HG03108 (cell line): Measurements from ENCODE around the gene TRAPPC3.

Experiments used
- ATAC-seq: cut with Tn5 transposase; IDR thresholded peaks from one replicate; pipeline ENCODE4 v1.9.1; 2021; ENCODE audit warnings: moderate library complexity; ENCODE audit not compliant: unreplicated experiment

TRAPPC3 gene

DNA sequence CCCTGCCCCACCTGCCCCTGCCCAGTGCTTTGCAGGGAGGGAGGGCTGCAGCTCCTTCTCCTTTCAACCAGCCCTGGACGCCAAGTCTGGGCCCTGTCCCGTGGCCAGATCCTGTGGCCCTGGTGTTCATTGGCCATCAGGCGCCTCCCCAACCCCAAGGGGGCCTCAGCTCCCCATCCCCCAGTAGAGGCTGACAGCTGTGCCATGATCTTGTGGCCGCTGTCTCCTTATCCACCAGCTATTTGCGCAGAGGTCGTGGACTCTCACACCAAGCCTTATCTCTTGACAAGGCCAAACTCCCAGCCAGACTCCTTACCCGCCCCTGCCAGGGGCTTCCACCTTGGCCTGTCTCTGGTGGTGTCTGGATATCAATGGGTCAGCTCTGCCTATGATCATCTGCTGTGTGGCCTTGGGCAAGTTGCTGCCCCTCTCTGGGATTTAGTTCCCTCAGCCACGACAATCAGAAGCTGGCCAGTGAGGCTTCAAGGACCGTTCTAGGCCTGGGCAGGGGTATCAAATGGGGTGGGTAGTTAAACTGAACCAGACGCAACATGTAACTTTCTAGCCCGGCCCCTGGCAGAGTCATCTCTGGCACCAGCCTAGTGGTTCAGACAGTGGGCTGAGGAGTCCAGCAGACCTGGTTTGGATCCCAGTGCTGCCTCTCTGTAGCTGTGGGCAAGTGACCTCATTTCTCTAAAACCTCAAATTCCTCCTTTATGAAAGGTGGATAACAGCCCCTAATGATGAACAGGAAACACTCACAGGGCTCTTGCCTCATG, 21.0 kb downstream of the TRAPPC3 start:
- ATAC-seq, result no peak

DNA sequence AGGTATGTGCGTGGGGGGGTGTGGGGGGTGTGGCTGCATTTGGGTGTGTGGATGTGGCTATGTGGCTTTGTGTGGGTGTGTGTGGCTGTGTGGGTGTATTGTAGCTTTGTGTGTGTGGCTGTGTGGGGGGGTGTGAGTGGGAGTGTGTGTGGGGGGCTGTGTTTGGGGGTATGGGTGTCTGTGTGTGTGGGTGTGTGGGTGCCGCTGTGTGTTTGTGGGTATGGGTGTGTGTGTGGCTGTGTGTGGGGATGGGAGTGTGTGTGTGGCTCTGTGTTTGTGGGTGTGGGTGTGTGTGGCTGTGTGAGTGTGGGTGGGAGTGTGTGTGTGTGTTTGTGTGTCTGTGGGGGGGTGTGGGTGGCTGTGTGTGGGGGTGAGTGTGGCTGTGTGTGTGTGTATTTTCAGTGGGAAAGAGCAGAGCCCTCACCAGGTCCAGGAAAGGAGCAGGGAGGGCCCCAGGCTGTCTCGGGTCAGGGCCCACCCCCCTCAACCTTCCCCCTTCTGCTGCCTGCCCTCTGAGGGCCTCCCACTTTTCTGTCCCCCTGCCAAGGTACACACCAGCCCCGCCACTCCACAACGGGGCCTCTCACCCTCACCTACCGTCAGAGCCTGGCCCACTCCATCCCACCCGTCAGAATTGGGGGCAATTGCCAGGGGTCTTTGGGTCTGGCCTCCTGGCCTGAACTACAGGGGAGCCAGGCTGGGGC, 22.3 kb downstream of the TRAPPC3 start:
- ATAC-seq, result no peak

DNA sequence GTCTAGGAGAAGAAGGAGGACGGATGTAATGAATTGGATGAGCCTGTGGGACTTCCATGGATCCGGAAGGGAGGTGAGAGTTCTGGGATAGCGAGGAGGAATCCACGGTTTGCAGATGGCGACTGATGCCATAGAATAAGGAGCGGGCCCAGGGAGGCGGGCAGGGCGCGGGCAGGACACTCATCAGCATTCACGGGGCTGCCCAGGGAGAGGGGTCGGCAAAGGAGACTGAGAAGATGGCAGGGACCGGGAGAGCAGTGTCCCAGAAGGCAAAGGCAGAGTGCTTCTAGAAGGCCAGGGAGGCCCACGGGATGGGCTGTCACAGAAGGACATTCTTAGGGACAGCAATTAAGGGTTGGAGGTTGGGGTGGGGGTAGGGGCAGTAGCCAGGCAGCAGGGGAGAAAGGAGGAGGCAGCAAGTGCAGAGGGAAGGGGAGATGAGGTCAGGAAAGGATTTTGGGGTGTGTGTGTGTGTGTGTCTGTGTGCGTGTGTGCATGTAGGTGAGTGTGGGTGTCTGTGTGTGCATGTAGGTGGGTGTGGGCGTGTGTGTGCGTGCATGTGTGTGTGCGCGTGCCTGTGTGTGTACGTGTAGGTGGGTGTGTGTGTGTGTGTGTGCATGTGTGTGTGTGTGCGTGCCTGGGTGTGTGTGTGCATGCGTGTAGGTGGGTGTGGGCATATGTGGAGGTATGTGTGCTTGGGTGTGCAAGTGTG, 23.1 kb downstream of the TRAPPC3 start:
- no peak for ATAC-seq

DNA sequence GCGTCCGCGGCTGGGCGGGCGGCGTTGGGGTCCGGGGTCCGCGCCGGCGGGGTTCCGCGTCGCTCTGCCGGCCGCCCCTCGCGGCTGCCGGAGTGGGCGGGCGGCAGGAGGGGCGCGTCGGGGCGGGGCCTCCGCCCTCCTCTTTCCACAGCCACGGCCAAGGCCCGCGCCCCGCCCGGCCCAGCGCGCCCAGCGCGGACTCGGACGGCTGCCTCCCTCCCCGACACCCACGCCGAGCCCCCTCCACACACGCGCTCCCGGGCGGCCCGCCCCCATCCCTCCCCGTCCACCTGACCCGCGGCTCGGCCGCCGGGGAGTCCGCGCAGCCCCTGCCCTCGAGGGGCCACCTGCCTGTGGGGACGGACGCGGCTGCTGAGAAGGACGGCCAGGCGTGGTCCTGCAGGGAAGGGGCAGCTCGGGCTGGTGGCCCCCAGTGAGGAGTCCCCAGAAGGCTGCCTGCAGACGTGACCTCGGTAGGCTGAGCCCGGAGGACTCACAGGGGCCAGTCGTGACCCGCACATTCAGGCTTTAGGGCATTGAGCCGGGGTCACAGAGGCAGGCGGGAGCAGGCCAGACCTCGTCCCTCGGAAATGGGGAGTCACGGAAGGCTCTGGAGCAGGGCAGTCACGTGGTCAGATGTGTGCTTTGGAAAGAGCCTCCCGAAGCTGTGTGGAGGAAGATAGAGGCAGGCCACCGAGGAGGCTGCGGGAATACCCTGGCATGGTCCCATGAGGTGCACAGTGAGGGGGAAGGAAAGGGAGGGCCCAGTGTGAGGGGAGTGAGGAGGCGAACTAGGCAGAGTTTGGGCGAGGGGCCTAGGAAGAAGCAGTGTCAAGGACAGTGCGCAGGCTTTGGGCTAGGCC, 23.9 kb downstream of the TRAPPC3 start, which contains the start of gene COL8A2:
COL8A2 (minus strand) TSS at position 94 of the 863 bp plus-strand sequence. CDS start 24,980 bp downstream, outside the sequence.
- no peak for ATAC-seq

DNA sequence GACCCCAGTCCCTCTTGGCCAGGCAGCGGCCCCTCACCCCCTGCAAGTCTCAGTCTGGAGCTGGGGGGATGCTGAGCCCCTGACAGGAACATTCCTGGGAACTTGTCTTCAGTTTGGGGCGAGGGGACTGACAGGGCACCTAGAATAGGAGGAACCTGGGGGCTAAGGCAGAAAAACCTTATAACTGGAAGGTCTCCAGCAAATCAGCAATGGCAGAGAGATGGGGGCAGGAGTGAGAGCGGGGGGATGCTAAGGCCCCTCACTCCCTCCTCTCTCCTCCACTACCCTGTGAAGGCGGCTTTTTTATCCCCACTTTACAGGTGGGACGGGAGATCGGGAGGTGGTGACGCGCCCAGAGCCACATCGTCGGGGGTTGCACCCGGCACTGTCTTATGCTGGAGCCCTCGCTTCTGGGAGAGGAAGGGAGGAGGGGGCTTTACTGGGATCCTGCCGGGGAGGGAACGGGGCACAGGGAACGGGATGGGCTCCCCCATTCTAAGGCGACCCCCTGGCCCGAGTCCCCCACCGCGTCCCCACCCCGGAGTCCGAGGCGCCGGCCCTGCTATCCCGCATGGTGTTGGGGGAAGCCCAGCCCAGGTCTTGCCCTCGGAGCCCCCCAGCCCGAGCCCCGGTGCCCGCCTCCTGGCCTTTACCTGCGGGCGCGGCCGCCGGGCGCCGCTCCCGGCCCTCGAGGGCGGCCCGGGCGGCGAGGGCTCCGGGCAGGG, 24.7 kb downstream of the TRAPPC3 start:
- ATAC-seq, result no peak

DNA sequence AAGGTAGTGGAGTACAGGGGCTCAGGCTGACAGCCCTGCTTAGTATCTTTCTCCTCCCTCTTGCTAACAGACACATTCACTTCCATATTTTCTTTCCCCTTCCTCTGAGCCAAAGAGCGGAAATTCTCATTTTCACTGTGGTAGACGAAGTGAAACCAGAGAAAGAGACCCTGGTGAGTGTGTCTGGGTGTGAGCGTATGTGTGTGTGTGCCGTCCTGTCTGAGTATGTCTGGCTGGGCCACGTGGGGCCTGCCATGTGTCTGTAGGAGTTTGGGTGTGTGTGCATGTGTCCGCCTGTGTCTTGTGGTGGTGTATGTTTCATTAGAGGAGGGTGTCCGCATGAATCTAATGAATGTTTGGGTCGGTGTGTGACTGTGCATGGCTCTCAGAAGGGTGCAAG, 25.9 kb downstream of the TRAPPC3 start:
- ATAC-seq, result no peak

DNA sequence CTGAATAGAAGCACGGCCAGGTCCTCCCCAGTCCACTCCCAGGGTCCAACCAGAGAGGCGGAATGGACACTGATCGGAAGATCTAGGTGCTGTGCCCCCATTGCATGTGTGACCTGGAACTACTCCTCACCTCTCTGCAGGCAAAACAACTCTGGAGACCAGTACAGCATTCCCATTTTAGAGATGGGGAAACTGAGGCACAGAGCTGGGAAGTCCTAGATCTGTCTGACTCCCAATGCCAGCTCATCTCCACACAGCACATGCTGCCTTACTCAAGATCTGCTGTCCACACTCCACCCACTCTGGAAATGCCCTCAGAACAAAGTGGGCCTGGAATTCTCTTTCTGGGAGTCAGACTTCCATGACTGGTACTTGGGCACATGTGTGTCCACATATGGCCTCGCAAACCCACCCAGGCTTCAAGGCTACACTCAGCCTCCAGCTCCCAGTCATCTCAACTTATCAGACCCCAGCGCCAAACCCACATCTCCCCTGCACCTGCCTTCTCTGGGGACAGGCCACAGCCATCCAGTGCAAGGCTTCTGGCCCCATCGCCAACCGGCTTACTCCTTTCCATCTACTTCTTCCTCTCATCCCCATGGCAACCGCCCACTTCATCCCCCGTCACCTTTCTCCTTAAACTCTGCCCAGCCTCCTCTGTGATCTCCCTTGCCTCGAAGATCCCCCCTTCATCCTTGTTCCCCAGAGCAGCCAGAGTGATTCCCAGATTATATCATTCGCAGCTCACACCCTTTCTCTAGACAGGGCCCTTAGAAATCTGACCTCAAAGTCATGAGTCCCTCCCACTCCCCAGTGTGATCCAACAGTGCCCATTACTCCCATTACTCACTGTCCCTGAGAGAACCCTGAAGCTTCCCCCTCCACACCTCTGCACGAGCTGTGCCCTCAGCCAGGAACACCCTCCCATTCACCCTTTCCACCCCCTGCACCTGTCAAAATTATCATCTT, 26.9 kb downstream of the TRAPPC3 start:
- no peak for ATAC-seq

DNA sequence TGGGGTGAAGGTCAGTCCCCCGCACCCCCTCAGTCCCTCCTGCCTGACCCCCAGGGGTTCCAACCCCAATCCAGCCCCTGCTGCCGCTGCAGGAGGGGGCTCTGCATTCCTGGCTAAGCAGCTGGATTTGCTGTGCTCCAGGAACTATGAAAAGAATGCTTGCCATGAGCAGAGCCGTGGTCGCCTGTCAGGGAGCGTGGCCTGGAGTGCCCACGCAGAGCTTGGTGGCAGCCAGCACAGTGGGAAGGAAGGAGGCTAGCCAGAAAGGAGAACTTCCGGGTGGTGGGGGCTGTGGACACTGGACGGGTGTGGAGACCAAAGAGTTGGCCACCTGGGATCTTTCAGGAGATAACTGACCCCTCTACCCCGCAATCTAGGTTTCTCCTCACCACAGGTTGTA, 29.8 kb downstream of the TRAPPC3 start:
- no peak for ATAC-seq

DNA sequence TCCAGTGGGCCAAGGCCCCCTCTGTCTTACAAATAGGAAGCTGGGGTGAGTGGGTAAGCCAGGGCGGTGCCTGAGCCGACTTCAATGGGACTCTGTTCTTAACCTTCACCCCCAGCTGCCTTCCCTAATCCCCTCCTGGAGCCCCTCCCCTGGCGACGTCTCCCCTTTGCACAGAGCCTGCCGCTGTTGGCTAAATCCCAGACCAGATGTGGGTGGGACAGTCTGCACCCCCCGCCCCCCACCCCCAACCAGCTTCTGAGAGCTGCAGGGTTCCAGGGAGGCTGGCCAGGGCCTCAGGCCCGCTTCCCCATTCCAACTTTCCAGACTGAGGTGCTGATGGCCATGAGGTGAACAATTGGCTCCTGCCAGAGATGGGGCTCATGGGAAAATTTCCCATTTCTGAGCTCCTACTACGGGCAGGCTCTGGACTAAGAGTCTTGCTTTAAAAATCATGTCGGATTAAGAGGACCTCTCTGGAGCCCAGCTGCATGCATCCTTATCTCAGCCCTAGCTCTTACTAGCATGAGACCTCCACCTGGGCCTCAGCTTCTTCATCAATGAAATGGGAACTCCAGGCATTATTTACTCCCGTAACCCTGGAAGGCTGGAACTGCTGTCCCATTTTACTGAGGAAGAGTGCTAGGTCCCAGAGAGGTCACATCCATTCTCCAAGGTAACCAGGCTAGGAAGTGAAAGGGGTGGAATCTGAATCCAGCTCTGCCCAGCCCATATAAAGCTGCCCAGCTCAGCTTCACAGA, 30.7 kb downstream of the TRAPPC3 start:
- no peak for ATAC-seq

DNA sequence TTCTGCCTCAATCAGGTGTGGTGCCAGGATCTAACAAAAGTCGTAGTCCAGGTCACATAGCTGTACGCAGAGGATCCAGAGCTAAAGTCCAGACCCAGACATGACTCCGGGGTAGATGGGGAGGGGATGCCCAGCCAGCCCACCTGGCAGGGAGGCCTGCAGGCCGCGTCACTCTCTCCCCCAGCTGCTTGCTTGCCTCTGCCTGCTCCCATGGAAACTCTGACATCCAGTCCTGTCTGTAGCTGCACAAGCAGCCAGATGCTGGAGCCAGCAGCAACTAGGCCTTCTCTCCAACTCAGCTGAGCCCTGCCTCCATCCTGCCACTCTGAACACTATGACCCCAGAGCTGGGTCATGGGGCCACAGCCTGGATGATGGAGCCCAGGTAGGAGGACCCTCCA, 32.4 kb downstream of the TRAPPC3 start:
- ATAC-seq, result no peak

DNA sequence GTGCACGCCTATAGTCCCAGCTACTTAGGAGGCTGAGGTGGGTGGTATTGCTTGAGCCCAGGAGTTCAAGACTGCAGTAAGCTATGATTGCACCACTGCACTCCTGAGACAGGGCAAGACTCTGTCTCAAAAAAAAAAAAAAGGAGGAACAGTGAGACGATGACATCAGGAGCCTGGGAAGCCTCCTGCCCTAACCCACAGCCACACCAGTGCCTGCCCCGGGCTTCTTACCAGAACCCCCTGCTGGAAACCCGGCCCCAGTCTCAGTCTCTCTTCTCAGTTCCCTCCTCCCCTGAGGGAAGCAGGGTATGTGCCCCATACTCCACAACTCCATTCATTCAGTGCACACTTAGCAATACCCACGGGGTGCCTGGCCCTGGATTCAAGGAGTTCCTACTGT, 33.4 kb downstream of the TRAPPC3 start:
- no peak for ATAC-seq

DNA sequence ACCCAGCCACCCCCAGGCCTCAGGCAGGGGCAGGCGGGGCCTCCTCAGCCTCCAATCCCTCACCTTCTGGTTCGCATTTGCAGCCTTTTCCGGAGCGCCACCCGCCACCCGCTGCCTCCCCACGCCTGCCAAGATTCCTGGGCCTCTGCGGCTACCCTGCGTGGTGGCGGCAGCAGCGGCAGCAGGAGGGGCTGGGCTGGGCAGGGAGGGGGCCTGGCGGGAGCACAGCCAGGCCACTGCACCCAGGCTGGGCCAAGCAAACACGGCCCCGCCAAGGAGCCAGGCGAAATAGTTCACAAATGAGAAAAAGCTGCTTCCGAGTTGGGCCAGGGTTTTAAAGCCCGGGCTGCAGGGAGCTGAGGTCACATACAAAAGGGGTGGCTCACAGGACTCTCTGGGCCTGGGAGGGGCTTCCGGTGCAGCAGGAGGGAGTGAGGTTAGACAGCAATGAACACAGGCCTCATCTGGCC, 34.1 kb downstream of the TRAPPC3 start:
- no peak for ATAC-seq

DNA sequence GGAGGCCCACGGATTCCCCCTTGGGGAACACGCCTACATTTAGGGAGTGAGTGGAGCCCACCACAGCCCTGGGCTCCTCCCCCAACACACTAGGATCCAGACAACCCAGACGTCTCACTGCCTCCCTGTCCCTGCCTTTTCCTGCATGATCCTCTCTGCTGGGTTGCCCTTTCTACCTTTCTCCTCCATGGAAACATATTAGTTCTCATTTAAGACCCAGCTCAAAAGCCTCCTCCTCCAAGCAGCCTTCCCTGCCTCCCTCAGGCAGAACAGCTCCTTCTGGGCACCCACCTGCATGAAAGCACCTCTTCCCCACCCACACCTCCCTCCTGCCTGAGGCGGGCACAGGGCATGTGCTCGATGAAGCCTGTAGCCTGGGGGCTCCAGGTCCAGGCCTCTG, 34.9 kb downstream of the TRAPPC3 start:
- no peak for ATAC-seq

DNA sequence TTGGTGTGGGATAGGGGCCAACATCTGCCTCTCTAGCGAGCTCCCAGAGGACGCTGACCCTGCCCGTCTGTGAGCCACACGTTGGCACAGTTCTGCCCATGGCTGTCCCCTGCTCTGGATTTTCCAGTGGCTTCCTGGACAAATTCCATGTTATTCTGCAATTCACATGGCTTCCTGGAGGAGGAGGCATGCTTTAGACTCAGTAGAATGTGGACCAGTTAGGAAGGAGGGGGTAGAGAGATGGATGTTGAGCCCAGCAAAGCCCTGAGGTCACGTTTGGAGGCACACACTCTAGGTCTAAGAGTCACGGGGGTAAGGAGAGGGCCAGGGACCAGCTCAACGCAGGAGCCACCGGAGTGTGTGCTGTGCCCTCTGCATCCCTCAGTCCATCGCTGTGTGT, 36.5 kb downstream of the TRAPPC3 start:
- no peak for ATAC-seq

DNA sequence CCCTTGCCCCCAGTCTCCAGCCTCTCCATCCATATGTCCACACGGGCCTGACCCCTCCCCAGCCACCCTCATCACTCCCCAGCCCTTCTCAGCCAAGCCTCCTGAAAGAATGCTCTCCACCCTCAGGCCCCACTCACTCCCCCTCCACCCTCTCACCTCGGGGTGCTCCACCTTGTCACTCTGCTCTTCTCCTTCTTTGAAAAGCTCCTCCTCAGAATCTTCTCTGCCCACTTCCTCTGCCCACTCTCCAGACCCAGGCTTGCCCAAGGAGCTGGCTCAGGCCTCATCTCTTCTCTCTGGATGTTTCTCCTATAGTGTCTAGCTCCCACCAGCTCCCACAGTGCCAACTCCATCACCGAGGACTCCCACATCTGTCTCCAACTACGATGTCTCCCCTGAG, 38.1 kb downstream of the TRAPPC3 start:
- ATAC-seq, result no peak

DNA sequence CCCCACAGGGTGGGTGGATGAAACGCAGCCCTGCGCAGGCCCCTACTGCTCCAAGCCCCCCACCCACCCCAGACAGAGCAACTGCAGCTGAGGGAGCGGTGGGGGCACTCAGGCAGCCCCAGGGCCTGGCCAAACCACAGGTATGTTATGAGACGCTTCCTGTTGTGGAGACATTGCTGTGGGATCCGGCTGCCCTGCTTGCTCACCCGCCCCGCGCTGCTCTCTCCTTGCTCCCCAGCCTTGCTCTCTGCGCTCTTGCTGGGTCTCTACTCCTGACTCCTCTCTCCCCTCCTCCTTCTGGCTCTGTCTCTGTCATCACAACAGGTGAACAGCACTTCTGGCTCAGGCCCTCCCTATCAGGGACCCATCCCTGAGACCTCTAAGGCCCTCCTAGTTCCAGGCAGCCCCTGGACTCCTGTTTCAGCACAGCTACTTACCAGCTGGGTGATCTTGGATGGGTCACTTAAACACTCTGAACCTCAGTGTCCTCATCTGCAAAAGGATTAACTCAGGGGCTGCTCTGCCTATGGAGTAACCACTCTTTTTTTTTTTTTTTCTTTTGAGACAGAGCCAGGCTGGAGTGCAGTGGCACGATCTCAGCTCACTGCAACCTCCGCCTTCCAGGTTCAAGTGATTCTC, 40.1 kb downstream of the TRAPPC3 start:
- no peak for ATAC-seq

DNA sequence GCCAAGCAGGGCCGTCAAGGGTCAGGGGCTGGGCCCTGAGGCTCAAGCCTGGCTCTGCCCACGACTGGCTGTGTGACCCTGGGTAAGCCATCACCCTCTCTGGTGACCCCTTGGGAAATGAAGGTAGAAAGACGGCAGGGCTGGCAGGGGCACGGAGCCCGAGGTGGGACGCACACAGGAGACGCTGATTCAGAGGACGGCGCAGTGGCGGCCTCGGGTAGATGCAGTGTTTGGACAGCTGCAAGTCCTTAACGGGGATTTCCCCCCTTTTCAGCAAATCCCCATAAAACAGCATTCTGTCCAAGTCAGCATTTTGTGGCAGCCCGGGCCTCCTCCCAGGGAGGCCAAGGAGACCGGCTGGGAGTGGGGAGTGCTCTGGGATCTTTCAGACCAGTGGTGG, 41.0 kb downstream of the TRAPPC3 start:
- ATAC-seq, result no peak

DNA sequence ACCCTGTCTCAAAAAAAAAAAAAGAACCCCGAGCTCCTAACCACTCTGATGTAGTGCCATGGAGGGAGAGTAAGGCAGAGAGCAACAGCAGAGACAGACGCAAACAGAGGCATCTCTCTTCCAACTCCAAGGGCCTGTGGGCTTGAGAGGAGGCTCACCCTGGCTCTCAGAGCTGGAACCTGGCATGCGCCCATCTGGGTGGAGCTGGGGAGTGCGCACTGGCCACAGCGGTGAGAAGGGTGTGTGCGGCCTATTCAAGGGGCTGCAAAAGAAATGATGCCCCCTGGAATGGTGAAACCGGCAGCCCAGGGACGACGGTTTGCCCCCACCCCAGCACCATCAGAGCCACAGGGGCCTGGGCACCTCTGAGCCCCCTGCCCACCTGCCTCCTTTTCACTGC, 41.9 kb downstream of the TRAPPC3 start:
- no peak for ATAC-seq
